ENCODE results near the gene RPL10A. TPM values are rescaled to one million over a fixed set of nuclear protein-coding genes. Genes with fewer than 3 reads are reported as not detected.
A peak's percentile ranks its signal among the peaks of the same experiment; 100 is the strongest.

Gene RPL10A
- total and polyA plus RNA-seq, 2 of the 8 experiments (the other 6 are each of a cell fraction or from before 2014, with no cell fraction given) = 1,893 to 2,948 TPM

GRCh38 chr6:35489995-35490791 is 22.0 kb downstream of the RPL10A start:
- Histone ChIP-seq H3K27me3 (replicated peaks in 1 of 4; ENCODE audit: control insufficient read depth in 3 of 4, extremely low read depth in 1 of 4, insufficient read depth in 3 of 4, low read length in 3 of 4) (no peaks in the 10 kb centered on the region), H3K4ac (replicated peaks; ENCODE audit: insufficient read length, low read depth, low read length) (peak overlapping the region; percentile 80), H2BK12ac (ENCODE audit: low read depth, low read length) (peak overlapping the region; percentile 100; the same call in 1 of the 2 replicates), H3K36me3 (ENCODE audit: control insufficient read depth in 2 of 4, insufficient read depth in 4 of 4, low read length in 3 of 4) (no peaks in the 10 kb centered on the region), H2BK20ac (ENCODE audit: low read length) (peak overlapping the region; percentile 98), H3K4me2 (ENCODE audit: insufficient read depth in 1 of 2, low read depth in 2 of 2, low read length in 2 of 2) (peak overlapping the region; percentile 85 to 96), H3K4me3 (ENCODE audit: extremely low read depth in 1 of 4, insufficient read depth in 2 of 4, low read depth in 3 of 4, low read length in 4 of 4) (peak overlapping the region; percentile 21 to 56 (median 44); a peak in 7 of 8 replicates), H3K14ac (ENCODE audit: insufficient read length) (no peak overlapping the region), H2BK5ac (ENCODE audit: low read depth, low read length) (peak overlapping the region; percentile 99), H4K20me1 (replicated peaks in 1 of 2; ENCODE audit: control insufficient read depth in 1 of 2, insufficient read depth in 2 of 2, low read length in 2 of 2) (peaks cover 13 to 25% of the 10 kb centered on the region in 2 experiments), H2AFZ (ENCODE audit: low read length) (no peak overlapping the region), H2BK15ac (ENCODE audit: low read length) (peak overlapping the region; percentile 99), H2BK120ac (replicated peaks; ENCODE audit: low read depth, low read length) (peak overlapping the region; percentile 71), H4K5ac (ENCODE audit: insufficient read length, low read depth, low read length) (peak overlapping the region; percentile 75), H3K79me1 (ENCODE audit: low read depth, low read length) (peaks cover 15% of the 10 kb centered on the region), H4K8ac (ENCODE audit: extremely low read depth, insufficient read depth, low read length) (peak overlapping the region; percentile 71), H3K27ac (ENCODE audit: low read depth, low read length) (peak overlapping the region; percentile 43; the same call in 1 of the 2 replicates), H3K23me2 (ENCODE audit: low read depth, low read length) (peaks cover 8% of the 10 kb centered on the region), H3K79me2 (ENCODE audit: control insufficient read depth in 1 of 2, insufficient read depth in 2 of 2, low read length in 2 of 2) (peaks cover 0 to 44% of the 10 kb centered on the region in 2 experiments; a peak in 2 of 4 replicates), H3K9ac (replicated peaks in 1 of 4; ENCODE audit: extremely low read depth in 1 of 4, low read depth in 3 of 4, low read length in 3 of 4) (peak overlapping the region in 2 of 4 experiments; percentile 44 to 48; a peak in 3 of 7 replicates), H3K56ac (replicated peaks; ENCODE audit: insufficient read length, low read depth, low read length) (peak overlapping the region; percentile 44), H3K18ac (ENCODE audit: extremely low read depth, low read length) (peak overlapping the region; percentile 100), H3K9me3 (ENCODE audit: insufficient read depth in 2 of 2, low read depth in 1 of 2, low read length in 1 of 2) (no peaks in the 10 kb centered on the region), H3K23ac (ENCODE audit: insufficient read length) (no peak overlapping the region), H3K4me1 (replicated peaks in 1 of 4; ENCODE audit: control insufficient read depth in 3 of 4, insufficient read depth in 4 of 4, low read length in 3 of 4) (peaks cover 31 to 83% (median 70%) of the 10 kb centered on the region in 4 experiments), H2AK5ac (ENCODE audit: low read depth, low read length) (peak overlapping the region; percentile 87; the same call in 1 of the 2 replicates), H4K91ac (replicated peaks; ENCODE audit: insufficient read length, low read length) (peak overlapping the region; percentile 97)
- DNase-seq (ENCODE audit: low read depth in 1 of 2, low spot score in 2 of 2) = peak in 1 of 2 experiments; percentile 84
- peak; percentile 32 for FAIRE-seq
- WGBS, 2 experiments (ENCODE audit: extremely low coverage in 1 of 2, insufficient coverage in 1 of 2, insufficient read length in 1 of 2, insufficient replicate concordance in 2 of 2, low coverage in 1 of 2, low lambda C conversion rate in 2 of 2, missing lambda C conversion rate in 1 of 2) = 12% methylated on average over 20 of the region's 28 CpGs; no CpG with 5 or more reads in 1 of the 2 experiments
- CTCF ChIA-PET (ENCODE audit: partially characterized antibody) = interaction anchor here (0.8 to 1.8 kb wide), 4 partner anchors 8 to 31 kb away, joined by 3 to 9 read pairs (median 4); partner anchors contain the start of gene RPL10A
- POLR2A ChIA-PET (ENCODE audit: partially characterized antibody) = interaction anchor here (0.8 to 37.6 kb wide), 7 partner anchors 3 to 249 kb away, joined by 3 to 1319 read pairs (median 4); partner anchors contain the start of genes RPL10A and TEAD3
- 0 out of 2 replicates have a peak, but pooled peaks have one; percentile 4 for TF ChIP-seq TAF1 (IDR thresholded peaks at IDR 0.05; ENCODE audit: low read depth, low read length)
- TF ChIP-seq JUN (IDR thresholded peaks at IDR 0.05; ENCODE audit: low read depth, low read length) = 0 out of 2 replicates have a peak, but pooled peaks have one; percentile 37
- TF ChIP-seq, protein P1, sequence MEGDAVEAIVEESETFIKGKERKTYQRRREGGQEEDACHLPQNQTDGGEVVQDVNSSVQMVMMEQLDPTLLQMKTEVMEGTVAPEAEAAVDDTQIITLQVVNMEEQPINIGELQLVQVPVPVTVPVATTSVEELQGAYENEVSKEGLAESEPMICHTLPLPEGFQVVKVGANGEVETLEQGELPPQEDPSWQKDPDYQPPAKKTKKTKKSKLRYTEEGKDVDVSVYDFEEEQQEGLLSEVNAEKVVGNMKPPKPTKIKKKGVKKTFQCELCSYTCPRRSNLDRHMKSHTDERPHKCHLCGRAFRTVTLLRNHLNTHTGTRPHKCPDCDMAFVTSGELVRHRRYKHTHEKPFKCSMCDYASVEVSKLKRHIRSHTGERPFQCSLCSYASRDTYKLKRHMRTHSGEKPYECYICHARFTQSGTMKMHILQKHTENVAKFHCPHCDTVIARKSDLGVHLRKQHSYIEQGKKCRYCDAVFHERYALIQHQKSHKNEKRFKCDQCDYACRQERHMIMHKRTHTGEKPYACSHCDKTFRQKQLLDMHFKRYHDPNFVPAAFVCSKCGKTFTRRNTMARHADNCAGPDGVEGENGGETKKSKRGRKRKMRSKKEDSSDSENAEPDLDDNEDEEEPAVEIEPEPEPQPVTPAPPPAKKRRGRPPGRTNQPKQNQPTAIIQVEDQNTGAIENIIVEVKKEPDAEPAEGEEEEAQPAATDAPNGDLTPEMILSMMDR (IDR thresholded peaks at IDR 0.05; ENCODE audit: control extremely low read depth in 1 of 3, insufficient read depth in 1 of 3, low read depth in 1 of 3, low read length in 3 of 3) = no peak
- peak; percentile 61 for TF ChIP-seq POLR2AphosphoS5 (IDR thresholded peaks at IDR 0.05; ENCODE audit: low read depth, low read length)
- no peak for TF ChIP-seq BACH1 (IDR thresholded peaks at IDR 0.05; ENCODE audit: low read length)
- no peak for TF ChIP-seq GTF2F1 (IDR thresholded peaks at IDR 0.05; ENCODE audit: borderline replicate concordance, low read depth, low read length)
- TF ChIP-seq CHD1 (IDR thresholded peaks at IDR 0.05; ENCODE audit: low read depth, low read length) = no peak
- TF ChIP-seq EGR1 (IDR thresholded peaks at IDR 0.05; ENCODE audit: borderline replicate concordance, low read depth, low read length) = no peak
- TF ChIP-seq RBBP5 (IDR thresholded peaks at IDR 0.05; ENCODE audit: borderline replicate concordance, low read depth, low read length) = no peak

Data from H1 (cell line).